ENCODE measurements around the gene PAK6.

The PAK6 gene

GRCh38 chr15:40293006-40293405, 54.1 kb downstream of the PAK6 start:
- DNase-seq (ENCODE audit: low read depth), result no peak

GRCh38 chr15:40293905-40294895, 55.3 kb downstream of the PAK6 start:
- no peak for DNase-seq (ENCODE audit: low read depth)

GRCh38 chr15:40295297-40295696, 56.4 kb downstream of the PAK6 start:
- no peak for DNase-seq (ENCODE audit: low read depth)

- DNase-seq (ENCODE audit: low read depth), result no peak
Observed at GRCh38 chr15:40295877-40296560, 57.2 kb downstream of the PAK6 start.

- DNase-seq (ENCODE audit: low read depth), result no peak
Observed at GRCh38 chr15:40296561-40297230, 57.8 kb downstream of the PAK6 start.

GRCh38 chr15:40297356-40297755, 58.5 kb downstream of the PAK6 start:
- no peak for DNase-seq (ENCODE audit: low read depth)

GRCh38 chr15:40298216-40298935, 59.5 kb downstream of the PAK6 start:
- no peak for DNase-seq (ENCODE audit: low read depth)

- no peak for DNase-seq (ENCODE audit: low read depth)
Observed at GRCh38 chr15:40300367-40300766, 61.5 kb downstream of the PAK6 start.

GRCh38 chr15:40300771-40301170, 61.9 kb downstream of the PAK6 start:
- no peak for DNase-seq (ENCODE audit: low read depth)

GRCh38 chr15:40301467-40302179, 62.8 kb downstream of the PAK6 start:
- DNase-seq (ENCODE audit: low read depth), result no peak

GRCh38 chr15:40302288-40302886, 63.5 kb downstream of the PAK6 start:
- DNase-seq (ENCODE audit: low read depth), result no peak

GRCh38 chr15:40302981-40303380, 64.1 kb downstream of the PAK6 start:
- no peak for DNase-seq (ENCODE audit: low read depth)

- DNase-seq (ENCODE audit: low read depth), result no peak
Observed at GRCh38 chr15:40303576-40303975, 64.7 kb downstream of the PAK6 start.

- no peak for DNase-seq (ENCODE audit: low read depth)
Observed at GRCh38 chr15:40305281-40305680, 66.4 kb downstream of the PAK6 start.

- DNase-seq (ENCODE audit: low read depth), result no peak
Observed at GRCh38 chr15:40306371-40306770, 67.5 kb downstream of the PAK6 start.

- no peak for DNase-seq (ENCODE audit: low read depth)
Observed at GRCh38 chr15:40306908-40307307, 68.0 kb downstream of the PAK6 start.

- DNase-seq (ENCODE audit: low read depth), result no peak
Observed at GRCh38 chr15:40307421-40308211, 68.8 kb downstream of the PAK6 start, which contains the start of gene PLCB2. Gene PLCB2, minus strand, starts transcription at chr15:40307935. Its CDS starts 263 bp downstream, at chr15:40307672.

GRCh38 chr15:40309344-40309862, 70.5 kb downstream of the PAK6 start:
- DNase-seq (ENCODE audit: low read depth), result no peak

All from iris pigment epithelial cell (primary cell).